Sigmoid colon (tissue), 3 donors: ENCODE data around the gene GAPDHS.

Source experiments
- CTCF ChIP-seq, 4 experiments: fragments of 450-650 bp in 3 of 4; fragments of 200-600 bp in 1 of 4; IDR thresholded peaks; one replicate each; pipeline ENCODE4 v1.5.1; 2016 to 2019; ENCODE audit warnings: antibody characterized with exemption in 4 of 4, mild to moderate bottlenecking in 3 of 4, moderate library complexity in 2 of 4
- POLR2A ChIP-seq, 2 donors: fragments of 450-650 bp; IDR thresholded peaks; one replicate each; pipeline ENCODE4 v1.6.1; 2016; ENCODE audit warnings: antibody characterized with exemption in 2 of 2, mild to moderate bottlenecking in 2 of 2, moderate library complexity in 2 of 2

DNA sequence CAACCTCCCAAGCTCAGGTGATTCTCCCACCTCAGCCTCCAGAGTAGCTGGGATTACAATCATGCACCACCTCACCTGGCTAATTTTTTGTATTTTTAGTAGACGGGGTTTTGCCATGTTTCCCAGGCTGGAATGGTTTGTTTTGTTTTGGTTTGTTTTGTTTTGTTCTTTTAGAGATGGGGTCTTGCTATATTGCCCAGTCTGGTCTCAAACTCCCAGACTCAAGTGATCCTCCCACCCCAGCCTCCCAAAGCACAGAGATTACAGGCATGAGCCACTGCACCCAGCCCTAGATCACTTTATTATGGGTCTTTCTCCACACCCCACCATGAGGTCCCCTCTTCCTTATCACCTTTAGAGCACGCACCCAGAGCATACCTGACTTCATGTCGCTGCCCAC lies 35.0 kb upstream of the GAPDHS start:
- TF ChIP-seq POLR2A (IDR thresholded peaks at IDR 0.05) (no peak), CTCF (IDR thresholded peaks at IDR 0.05) (no peak)
